Measurements from ENCODE around the gene C1QC. TPM values are rescaled to one million over a fixed set of nuclear protein-coding genes. Genes with fewer than 3 reads are reported as not detected.

The C1QC gene
- total and polyA plus RNA-seq, 4 experiments from 2014 or later, result 3.3 to 3.8 TPM; not detected in 2

DNA sequence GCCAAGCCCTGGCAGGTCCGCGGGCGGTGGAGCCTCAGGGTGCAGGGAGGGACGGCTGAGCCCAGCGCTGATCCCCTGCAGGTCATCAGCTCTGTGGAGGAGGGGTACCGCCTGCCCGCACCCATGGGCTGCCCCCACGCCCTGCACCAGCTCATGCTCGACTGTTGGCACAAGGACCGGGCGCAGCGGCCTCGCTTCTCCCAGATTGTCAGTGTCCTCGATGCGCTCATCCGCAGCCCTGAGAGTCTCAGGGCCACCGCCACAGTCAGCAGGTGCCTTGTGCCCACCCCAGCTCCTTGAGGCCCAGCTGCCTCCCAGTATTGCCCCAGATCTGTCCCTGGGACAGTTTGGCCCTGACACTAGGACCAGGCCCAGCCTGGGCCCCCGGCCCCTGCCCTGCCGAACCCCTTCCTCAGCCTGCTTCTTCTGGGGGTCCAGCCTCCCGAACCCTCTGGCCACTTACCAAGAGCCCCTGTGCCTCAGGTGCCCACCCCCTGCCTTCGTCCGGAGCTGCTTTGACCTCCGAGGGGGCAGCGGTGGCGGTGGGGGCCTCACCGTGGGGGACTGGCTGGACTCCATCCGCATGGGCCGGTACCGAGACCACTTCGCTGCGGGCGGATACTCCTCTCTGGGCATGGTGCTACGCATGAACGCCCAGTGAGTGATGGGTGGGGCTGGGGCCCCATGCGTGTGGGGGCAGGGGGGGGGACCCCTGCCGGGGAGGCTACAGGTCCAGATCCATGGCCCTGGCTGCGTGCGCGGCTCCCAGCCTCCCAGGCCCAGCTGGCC, 42.4 kb upstream of the C1QC start:
- Histone ChIP-seq H3K4me3 (ENCODE audit: low read length in 2 of 2) (no peak overlapping the region), H3K36me3 (ENCODE audit: insufficient read depth, low read length) (no peaks in the 10 kb centered on the region), H3K9me3 (ENCODE audit: control insufficient read depth in 1 of 2, low read length in 2 of 2) (no peaks in the 10 kb centered on the region), H3K27me3 (ENCODE audit: insufficient read depth, low read length) (no peaks in the 10 kb centered on the region), H3K27ac (ENCODE audit: low read depth, low read length) (no peak overlapping the region), H3K4me1 (ENCODE audit: insufficient read depth, low read length) (no peaks in the 10 kb centered on the region)
- Mint-ChIP-seq H3K27me3 (peaks cover 5 to 19% of the 10 kb centered on the region in 2 donors), H3K4me3 (no peak overlapping the region), H3K36me3 (no peaks in the 10 kb centered on the region), H3K4me1 (peaks cover 0 to 1% (median 0%) of the 10 kb centered on the region in 4 donors), H3K27ac (no peak overlapping the region), H3K9me3 (no peaks in the 10 kb centered on the region)
- POLR2A ChIA-PET (ENCODE audit: partially characterized antibody), result no interaction called here
- DNase-seq, result no peak
- CTCF ChIA-PET (ENCODE audit: partially characterized antibody), result no interaction called here
- intact Hi-C loops (cut with micrococcal nuclease), result no loop called here

DNA sequence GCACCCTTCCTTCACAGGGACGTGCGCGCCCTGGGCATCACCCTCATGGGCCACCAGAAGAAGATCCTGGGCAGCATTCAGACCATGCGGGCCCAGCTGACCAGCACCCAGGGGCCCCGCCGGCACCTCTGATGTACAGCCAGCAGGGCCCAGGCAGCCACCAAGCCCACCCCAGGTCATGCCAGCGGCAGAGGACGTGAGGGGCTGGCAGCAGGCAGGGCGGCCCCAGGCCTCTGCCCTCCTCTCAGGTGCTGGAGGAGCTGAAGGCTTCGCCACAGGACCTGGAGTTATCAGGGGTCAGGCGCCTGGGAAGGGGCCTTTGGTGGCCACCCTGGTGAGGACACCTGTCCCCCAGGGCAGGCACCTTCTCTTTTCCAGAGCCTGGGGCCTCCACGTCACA, 41.8 kb upstream of the C1QC start:
- DNase-seq, result no peak
- POLR2A ChIA-PET (ENCODE audit: partially characterized antibody), result no interaction called here
- Mint-ChIP-seq H3K27me3 (peaks cover 8 to 19% of the 10 kb centered on the region in 2 donors), H3K9me3 (no peaks in the 10 kb centered on the region), H3K4me1 (peaks cover 0 to 1% (median 0%) of the 10 kb centered on the region in 4 donors), H3K27ac (no peak overlapping the region), H3K36me3 (no peaks in the 10 kb centered on the region), H3K4me3 (no peak overlapping the region)
- Histone ChIP-seq H3K27ac (ENCODE audit: low read depth, low read length) (no peak overlapping the region), H3K27me3 (ENCODE audit: insufficient read depth, low read length) (no peaks in the 10 kb centered on the region), H3K4me1 (ENCODE audit: insufficient read depth, low read length) (no peaks in the 10 kb centered on the region), H3K9me3 (ENCODE audit: control insufficient read depth in 1 of 2, low read length in 2 of 2) (no peaks in the 10 kb centered on the region), H3K4me3 (ENCODE audit: low read length in 2 of 2) (no peak overlapping the region), H3K36me3 (ENCODE audit: insufficient read depth, low read length) (no peaks in the 10 kb centered on the region)
- intact Hi-C loops (cut with micrococcal nuclease), result no loop called here
- CTCF ChIA-PET (ENCODE audit: partially characterized antibody), result no interaction called here

DNA sequence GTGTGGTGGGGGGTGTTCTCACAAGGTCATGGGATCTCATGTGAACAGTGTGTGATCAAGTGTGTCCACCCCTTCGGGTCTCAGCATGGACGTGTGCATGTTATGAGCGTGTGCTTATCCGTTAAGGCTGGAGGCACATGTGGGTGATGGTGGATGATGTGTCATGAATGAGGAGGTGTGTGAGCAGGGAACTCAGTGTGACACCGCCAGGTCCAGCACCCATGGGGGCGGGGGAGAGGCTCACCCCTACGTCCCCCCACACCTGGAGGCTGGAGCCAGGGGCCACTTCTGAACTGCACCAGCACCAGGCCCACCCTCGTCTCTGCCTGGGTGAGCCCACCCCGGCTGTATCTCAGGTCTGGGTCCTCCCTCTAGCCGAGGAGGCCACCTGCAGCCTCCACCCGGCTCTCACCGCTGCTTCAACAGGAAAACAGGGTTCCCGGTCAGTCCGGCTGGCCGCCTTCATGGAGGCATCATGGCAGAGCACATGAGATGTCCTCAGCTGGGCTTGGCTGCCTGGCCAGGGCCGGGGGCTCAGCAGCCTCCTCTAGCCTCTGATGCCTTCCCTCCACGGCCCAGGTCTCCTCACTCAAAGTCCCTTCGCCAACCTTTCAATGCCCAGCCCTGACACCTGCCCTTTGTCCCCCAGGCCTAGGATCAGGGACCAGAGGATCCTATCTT, 41.2 kb upstream of the C1QC start:
- intact Hi-C loops (cut with micrococcal nuclease), result no loop called here
- Histone ChIP-seq H3K36me3 (ENCODE audit: insufficient read depth, low read length) (no peaks in the 10 kb centered on the region), H3K9me3 (ENCODE audit: control insufficient read depth in 1 of 2, low read length in 2 of 2) (no peaks in the 10 kb centered on the region), H3K4me3 (ENCODE audit: low read length in 2 of 2) (no peak overlapping the region), H3K27ac (ENCODE audit: low read depth, low read length) (no peak overlapping the region), H3K27me3 (ENCODE audit: insufficient read depth, low read length) (no peaks in the 10 kb centered on the region), H3K4me1 (ENCODE audit: insufficient read depth, low read length) (no peaks in the 10 kb centered on the region)
- Mint-ChIP-seq H3K9me3 (no peaks in the 10 kb centered on the region), H3K4me1 (peaks cover 0 to 1% (median 0%) of the 10 kb centered on the region in 4 donors), H3K27me3 (peaks cover 8 to 16% of the 10 kb centered on the region in 2 donors), H3K36me3 (no peaks in the 10 kb centered on the region), H3K27ac (no peak overlapping the region), H3K4me3 (no peak overlapping the region)
- ChIA-PET CTCF (ENCODE audit: partially characterized antibody) (no interaction called here), POLR2A (ENCODE audit: partially characterized antibody) (no interaction called here)
- no peak for DNase-seq

DNA sequence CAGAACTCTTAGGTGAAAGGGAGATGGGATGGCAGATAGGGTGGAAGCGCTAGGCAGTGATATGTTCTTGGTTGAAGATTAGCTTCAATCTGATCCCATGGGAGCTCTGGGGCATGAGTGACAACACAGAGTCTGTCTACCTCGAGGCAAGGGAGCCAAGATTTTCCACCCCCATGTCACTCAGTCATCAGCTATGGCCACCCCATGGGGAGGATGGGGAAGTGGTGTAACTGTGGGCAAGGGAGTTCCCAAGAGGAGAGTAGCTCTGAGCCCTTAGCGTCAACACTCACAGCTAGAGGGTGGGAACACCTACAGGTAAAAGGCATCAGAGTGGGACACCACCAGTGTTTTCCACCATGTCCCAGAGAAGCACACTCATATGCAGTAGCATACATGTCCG, 37.3 kb upstream of the C1QC start:
- Mint-ChIP-seq H3K4me1 (peaks cover 0 to 1% (median 0%) of the 10 kb centered on the region in 4 donors), H3K9me3 (peaks cover 0 to 4% (median 0%) of the 10 kb centered on the region in 8 donors), H3K27me3 (peaks cover 23 to 24% of the 10 kb centered on the region in 2 donors), H3K36me3 (no peaks in the 10 kb centered on the region), H3K4me3 (no peak overlapping the region), H3K27ac (no peak overlapping the region)
- Histone ChIP-seq H3K4me3 (ENCODE audit: low read length in 2 of 2) (no peak overlapping the region), H3K27ac (ENCODE audit: low read depth, low read length) (no peak overlapping the region), H3K9me3 (ENCODE audit: control insufficient read depth in 1 of 2, low read length in 2 of 2) (no peaks in the 10 kb centered on the region), H3K27me3 (ENCODE audit: insufficient read depth, low read length) (no peaks in the 10 kb centered on the region), H3K4me1 (ENCODE audit: insufficient read depth, low read length) (no peaks in the 10 kb centered on the region), H3K36me3 (ENCODE audit: insufficient read depth, low read length) (no peaks in the 10 kb centered on the region)
- ChIA-PET POLR2A (ENCODE audit: partially characterized antibody) (no interaction called here), CTCF (ENCODE audit: partially characterized antibody) (no interaction called here)
- intact Hi-C loops (cut with micrococcal nuclease), result no loop called here
- no peak for DNase-seq

DNA sequence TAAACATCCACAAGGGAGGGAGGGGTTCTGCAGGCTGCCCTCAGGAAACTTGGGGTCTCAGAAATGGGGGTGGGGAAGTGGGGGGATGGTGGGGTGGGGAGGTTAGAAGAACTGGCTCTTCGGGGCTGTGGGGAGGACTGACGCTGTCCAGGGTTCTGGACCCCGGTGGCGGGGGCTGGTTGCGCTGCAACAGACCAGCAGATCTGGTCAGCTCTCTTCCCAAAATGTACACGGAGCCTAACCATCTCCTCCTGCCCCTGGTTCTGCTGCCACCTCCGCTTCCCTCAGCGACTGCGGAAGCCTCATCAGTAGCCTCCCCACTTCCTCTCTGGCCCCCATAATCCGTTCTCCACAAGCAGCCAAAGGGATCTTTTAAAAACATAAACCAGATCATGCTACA, 36.3 kb upstream of the C1QC start:
- Histone ChIP-seq H3K4me1 (ENCODE audit: insufficient read depth, low read length) (no peaks in the 10 kb centered on the region), H3K36me3 (ENCODE audit: insufficient read depth, low read length) (no peaks in the 10 kb centered on the region), H3K9me3 (ENCODE audit: control insufficient read depth in 1 of 2, low read length in 2 of 2) (no peaks in the 10 kb centered on the region), H3K27ac (ENCODE audit: low read depth, low read length) (no peak overlapping the region), H3K4me3 (ENCODE audit: low read length in 2 of 2) (no peak overlapping the region), H3K27me3 (ENCODE audit: insufficient read depth, low read length) (no peaks in the 10 kb centered on the region)
- Mint-ChIP-seq H3K36me3 (no peaks in the 10 kb centered on the region), H3K27me3 (peaks cover 25 to 26% of the 10 kb centered on the region in 2 donors), H3K4me1 (peaks cover 0 to 1% (median 0%) of the 10 kb centered on the region in 4 donors), H3K4me3 (no peak overlapping the region), H3K27ac (no peak overlapping the region), H3K9me3 (peaks cover 0 to 4% (median 0%) of the 10 kb centered on the region in 8 donors)
- ChIA-PET CTCF (ENCODE audit: partially characterized antibody) (no interaction called here), POLR2A (ENCODE audit: partially characterized antibody) (no interaction called here)
- intact Hi-C loops (cut with micrococcal nuclease), result no loop called here
- DNase-seq, result no peak

DNA sequence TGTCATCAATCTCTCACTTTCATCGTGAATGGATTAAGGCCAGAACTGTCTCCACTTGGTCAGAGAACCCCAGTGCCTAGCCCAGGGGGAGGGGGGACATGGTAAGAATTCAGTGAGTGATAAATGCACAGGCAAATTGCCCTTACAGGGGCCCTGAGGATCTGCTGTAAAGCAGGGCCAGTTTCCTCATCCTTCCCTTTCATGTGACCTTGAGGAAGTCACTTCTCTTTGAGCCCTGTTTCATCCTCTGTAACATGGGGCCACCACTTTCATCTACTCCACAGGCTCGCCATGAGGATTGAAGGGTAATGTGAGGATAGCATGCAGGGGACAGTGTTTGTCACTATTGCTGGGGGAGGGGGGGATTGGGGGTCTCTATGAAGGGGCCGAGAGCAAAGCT, 35.1 kb upstream of the C1QC start:
- no peaks in the 10 kb centered on the region for H3K9me3 ChIP-seq (ENCODE audit: control insufficient read depth in 1 of 2, low read length in 2 of 2)
- no peak overlapping the region for H3K4me3 Mint-ChIP-seq
- ChIA-PET POLR2A (ENCODE audit: partially characterized antibody) (no interaction called here), CTCF (ENCODE audit: partially characterized antibody) (no interaction called here)
- no peaks in the 10 kb centered on the region for H3K36me3 ChIP-seq (ENCODE audit: insufficient read depth, low read length)
- no peak overlapping the region for H3K4me3 ChIP-seq (ENCODE audit: low read length in 2 of 2)
- no peak for DNase-seq
- H3K9me3 Mint-ChIP-seq, result peaks cover 0 to 4% (median 0%) of the 10 kb centered on the region in 8 donors
- peaks cover 0 to 1% (median 0%) of the 10 kb centered on the region in 4 donors for H3K4me1 Mint-ChIP-seq
- no peaks in the 10 kb centered on the region for H3K36me3 Mint-ChIP-seq
- H3K4me1 ChIP-seq (ENCODE audit: insufficient read depth, low read length), result no peaks in the 10 kb centered on the region
- intact Hi-C loops (cut with micrococcal nuclease), result no loop called here
- H3K27ac ChIP-seq (ENCODE audit: low read depth, low read length), result no peak overlapping the region
- H3K27me3 ChIP-seq (ENCODE audit: insufficient read depth, low read length), result no peaks in the 10 kb centered on the region
- H3K27ac Mint-ChIP-seq, result no peak overlapping the region
- peaks cover 26 to 29% of the 10 kb centered on the region in 2 donors for H3K27me3 Mint-ChIP-seq

DNA sequence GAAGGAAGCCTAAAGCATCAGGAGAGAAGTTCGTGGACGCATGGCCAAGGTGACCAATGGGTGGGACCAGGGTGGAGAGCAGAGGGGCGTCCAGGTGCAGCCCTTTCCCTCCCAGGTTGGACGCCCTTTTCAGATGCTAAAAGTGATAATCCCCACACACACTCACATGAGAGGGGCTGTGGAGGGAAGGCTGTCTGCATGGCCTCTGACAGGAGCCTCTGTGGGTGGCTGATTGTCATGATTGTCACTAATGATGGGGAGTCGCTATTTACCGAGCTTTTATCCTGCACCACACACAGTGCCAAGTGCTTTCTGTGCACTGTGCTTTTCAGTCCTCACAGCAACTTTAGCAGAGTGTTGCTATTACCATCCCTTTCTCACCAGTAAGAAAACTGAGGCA, 34.1 kb upstream of the C1QC start:
- no peaks in the 10 kb centered on the region for H3K27me3 ChIP-seq (ENCODE audit: insufficient read depth, low read length)
- H3K36me3 Mint-ChIP-seq, result no peaks in the 10 kb centered on the region
- H3K27me3 Mint-ChIP-seq, result peaks cover 28 to 31% of the 10 kb centered on the region in 2 donors
- H3K4me1 Mint-ChIP-seq, result peaks cover 0 to 1% (median 0%) of the 10 kb centered on the region in 4 donors
- intact Hi-C loops (cut with micrococcal nuclease), result no loop called here
- H3K4me3 ChIP-seq (ENCODE audit: low read length in 2 of 2), result no peak overlapping the region
- ChIA-PET POLR2A (ENCODE audit: partially characterized antibody) (no interaction called here), CTCF (ENCODE audit: partially characterized antibody) (no interaction called here)
- H3K27ac Mint-ChIP-seq, result no peak overlapping the region
- peaks cover 0 to 4% (median 0%) of the 10 kb centered on the region in 8 donors for H3K9me3 Mint-ChIP-seq
- H3K36me3 ChIP-seq (ENCODE audit: insufficient read depth, low read length), result no peaks in the 10 kb centered on the region
- no peak overlapping the region for H3K27ac ChIP-seq (ENCODE audit: low read depth, low read length)
- no peak for DNase-seq
- H3K4me1 ChIP-seq (ENCODE audit: insufficient read depth, low read length), result no peaks in the 10 kb centered on the region
- no peaks in the 10 kb centered on the region for H3K9me3 ChIP-seq (ENCODE audit: control insufficient read depth in 1 of 2, low read length in 2 of 2)
- H3K4me3 Mint-ChIP-seq, result no peak overlapping the region
